Adipocyte (in vitro differentiated cells): ENCODE results near the gene BRAT1.

Source experiments
- DNase-seq: peaks from one replicate; pipeline ENCODE4 v3.0.0-alpha.2; 2015; ENCODE audit warnings: low read depth
- H3K27me3 ChIP-seq: replicated peaks from 2 replicates; pipeline ENCODE4 v1.7.0; 2013; ENCODE audit warnings: mild to moderate bottlenecking, low read length, moderate library complexity; ENCODE audit not compliant: control insufficient read depth, insufficient read depth
- H3K36me3 ChIP-seq: 2 replicates; pipeline ENCODE4 v1.7.0; 2013; ENCODE audit warnings: low read length, mild to moderate bottlenecking, moderate library complexity; ENCODE audit not compliant: control insufficient read depth, insufficient read depth, severe bottlenecking
- H3K4me1 ChIP-seq: 2 replicates; pipeline ENCODE4 v1.7.0; 2013; ENCODE audit warnings: mild to moderate bottlenecking, low read length, moderate library complexity; ENCODE audit not compliant: control insufficient read depth, insufficient read depth
- H3K4me3 ChIP-seq: 2 replicates; pipeline ENCODE4 v1.7.0; 2013; ENCODE audit warnings: mild to moderate bottlenecking, low read length, moderate library complexity
- H3K9ac ChIP-seq: 2 replicates; pipeline ENCODE4 v1.7.0; 2013; ENCODE audit warnings: mild to moderate bottlenecking, low read length, moderate library complexity
- H3K9me3 ChIP-seq: 2 replicates; pipeline ENCODE4 v1.7.0; 2013; ENCODE audit warnings: mild to moderate bottlenecking, low read length, moderate library complexity; ENCODE audit not compliant: control insufficient read depth

Gene BRAT1

GRCh38 chr7:2501947-2502646, 53.2 kb downstream of the BRAT1 start:
- DNase-seq: no peak
- H3K9me3 ChIP-seq: no peaks in the 10 kb centered on the region
- peaks cover 6% of the 10 kb centered on the region for H3K27me3 ChIP-seq
- H3K4me1 ChIP-seq: peaks cover 7% of the 10 kb centered on the region
- H3K4me3 ChIP-seq: no peak overlapping the region
- H3K9ac ChIP-seq: no peak overlapping the region
- H3K36me3 ChIP-seq: no peaks in the 10 kb centered on the region

DNA sequence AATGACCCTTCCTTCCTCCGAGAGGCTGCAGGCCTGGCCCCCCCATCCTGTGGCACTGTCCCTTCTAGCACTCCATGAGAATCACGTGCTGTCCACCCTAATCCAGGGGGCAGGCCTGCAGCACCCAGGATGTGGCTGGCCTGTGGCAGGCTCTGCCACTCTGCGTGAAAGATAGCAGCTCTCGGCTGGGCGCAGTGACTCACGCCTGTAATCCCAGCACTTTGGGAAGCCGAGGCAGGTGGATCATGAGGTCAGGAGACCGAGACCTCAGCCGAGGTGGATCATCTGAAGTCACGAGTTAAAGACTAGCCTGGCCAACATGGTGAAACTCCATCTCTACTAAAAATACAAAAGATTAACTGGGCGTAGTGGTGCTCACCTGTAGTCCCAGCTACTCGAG, 54.6 kb downstream of the BRAT1 start:
- H3K4me1 ChIP-seq: peaks cover 7% of the 10 kb centered on the region
- no peaks in the 10 kb centered on the region for H3K9me3 ChIP-seq
- H3K9ac ChIP-seq: no peak overlapping the region
- DNase-seq: no peak
- H3K27me3 ChIP-seq: peaks cover 8% of the 10 kb centered on the region
- H3K4me3 ChIP-seq: no peak overlapping the region
- H3K36me3 ChIP-seq: no peaks in the 10 kb centered on the region

DNA sequence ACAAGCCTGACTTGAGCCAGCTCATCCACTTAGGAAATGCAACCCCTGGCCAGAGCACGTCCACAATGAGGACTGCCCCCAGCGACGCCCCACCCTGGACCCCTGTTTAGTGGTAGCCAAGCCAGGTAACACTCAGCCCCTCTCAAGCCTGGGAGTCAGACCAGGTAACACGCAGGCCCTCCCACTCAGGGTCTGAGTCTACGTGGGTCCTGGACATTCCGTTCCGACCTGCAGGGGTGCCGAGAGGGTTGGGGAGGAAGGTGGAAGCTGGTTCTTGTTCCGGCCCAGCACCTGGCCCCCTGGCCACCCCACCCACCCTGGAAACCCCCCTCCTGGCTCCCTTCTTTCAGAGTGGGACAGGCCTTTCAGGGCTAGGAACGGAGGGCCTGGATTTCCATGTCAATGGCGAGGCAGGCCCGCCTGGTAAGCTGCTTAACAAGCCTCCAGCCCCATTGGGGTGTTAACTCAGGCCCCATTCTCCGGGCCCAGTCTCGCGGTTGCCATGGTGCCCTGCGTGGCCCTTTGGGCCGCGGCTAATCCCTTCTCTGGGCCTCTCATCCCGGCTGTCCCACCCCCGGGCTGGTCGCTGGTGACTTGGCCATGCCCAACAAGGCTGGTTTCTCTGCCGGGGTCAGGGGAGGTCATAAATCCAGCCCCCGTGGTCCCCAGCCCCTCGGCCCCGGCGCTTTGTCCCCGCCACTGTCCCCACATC, 55.4 kb downstream of the BRAT1 start:
- Histone ChIP-seq H3K4me1 (peaks cover 7% of the 10 kb centered on the region), H3K4me3 (no peak overlapping the region), H3K36me3 (no peaks in the 10 kb centered on the region), H3K27me3 (peaks cover 9% of the 10 kb centered on the region), H3K9me3 (no peaks in the 10 kb centered on the region), H3K9ac (no peak overlapping the region)
- DNase-seq: no peak

DNA sequence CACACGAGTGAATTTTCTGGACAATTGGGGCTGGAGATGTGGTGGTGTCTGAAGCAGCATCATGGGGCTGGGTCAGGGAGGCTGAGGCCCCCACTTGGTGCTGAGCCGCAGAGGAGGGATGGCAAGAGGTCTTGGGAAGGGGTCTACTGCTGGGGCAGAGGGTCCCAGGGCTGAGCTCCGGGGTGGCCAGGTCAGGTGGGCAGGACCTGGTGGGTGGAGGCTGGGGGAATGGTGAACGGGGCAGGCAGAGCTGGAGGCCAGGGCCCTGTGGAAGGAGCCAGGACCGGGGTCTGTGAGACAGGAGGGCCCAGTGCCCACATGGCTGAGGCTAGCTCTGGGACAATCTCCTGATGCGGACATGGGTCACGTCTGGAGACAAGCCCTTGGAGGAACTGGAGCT, 56.1 kb downstream of the BRAT1 start:
- Histone ChIP-seq H3K4me3 (no peak overlapping the region), H3K4me1 (peaks cover 7% of the 10 kb centered on the region), H3K9me3 (no peaks in the 10 kb centered on the region), H3K27me3 (peaks cover 11% of the 10 kb centered on the region), H3K36me3 (no peaks in the 10 kb centered on the region), H3K9ac (no peak overlapping the region)
- DNase-seq: no peak

DNA sequence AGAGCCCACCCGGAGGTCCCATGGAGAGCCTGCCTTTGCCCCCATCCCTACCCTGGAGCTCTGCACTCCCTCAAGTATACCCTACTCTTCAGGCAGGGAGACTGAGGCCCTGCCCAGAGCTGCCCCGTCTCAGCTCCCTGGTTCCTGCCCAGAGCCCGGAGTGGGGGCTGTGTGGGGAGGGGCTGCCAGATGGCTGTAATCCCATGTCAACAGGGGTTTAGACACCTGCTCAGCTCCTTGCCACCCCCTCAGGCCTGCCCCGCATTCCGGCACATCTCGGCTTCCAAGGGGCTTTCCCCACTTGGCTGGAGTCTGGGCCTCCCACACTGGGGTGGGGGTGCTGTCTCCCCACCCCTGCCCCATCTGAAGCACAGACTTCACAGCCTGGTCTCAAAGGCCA, 56.6 kb downstream of the BRAT1 start:
- Histone ChIP-seq H3K9ac (no peak overlapping the region), H3K36me3 (no peaks in the 10 kb centered on the region), H3K4me3 (no peak overlapping the region), H3K9me3 (no peaks in the 10 kb centered on the region), H3K4me1 (peaks cover 8% of the 10 kb centered on the region), H3K27me3 (peaks cover 11% of the 10 kb centered on the region)
- DNase-seq: no peak

GRCh38 chr7:2497500-2498336, 57.6 kb downstream of the BRAT1 start:
- Histone ChIP-seq H3K4me1 (peaks cover 13% of the 10 kb centered on the region), H3K9me3 (no peaks in the 10 kb centered on the region), H3K9ac (no peak overlapping the region), H3K4me3 (no peak overlapping the region), H3K27me3 (peaks cover 11% of the 10 kb centered on the region), H3K36me3 (no peaks in the 10 kb centered on the region)
- peak; percentile 45 for DNase-seq

DNA sequence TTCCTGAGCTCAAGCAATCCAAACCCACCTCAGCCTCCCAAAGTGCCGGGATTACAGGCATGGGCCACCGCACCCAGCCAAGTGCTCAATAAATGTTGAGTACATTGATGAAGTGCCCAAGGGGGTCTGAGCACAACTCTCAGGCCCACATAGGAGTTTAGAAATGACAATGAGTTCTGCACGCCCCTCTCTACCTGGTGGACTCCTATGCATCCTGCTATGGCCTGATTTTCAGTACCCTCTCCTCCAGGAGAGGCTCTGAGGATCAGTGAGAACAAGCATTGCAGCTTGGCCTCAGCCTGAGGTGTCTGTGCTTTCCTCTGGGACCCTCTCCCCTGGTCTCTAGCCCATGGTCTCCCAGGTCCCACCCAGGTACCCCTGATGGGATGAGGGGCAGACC, 58.3 kb downstream of the BRAT1 start:
- H3K27me3 ChIP-seq: peaks cover 11% of the 10 kb centered on the region
- H3K4me1 ChIP-seq: peaks cover 13% of the 10 kb centered on the region
- no peaks in the 10 kb centered on the region for H3K36me3 ChIP-seq
- H3K4me3 ChIP-seq: no peak overlapping the region
- no peaks in the 10 kb centered on the region for H3K9me3 ChIP-seq
- H3K9ac ChIP-seq: no peak overlapping the region
- no peak for DNase-seq

GRCh38 chr7:2496375-2496774, 58.9 kb downstream of the BRAT1 start:
- Histone ChIP-seq H3K9ac (no peak overlapping the region), H3K4me1 (peaks cover 13% of the 10 kb centered on the region)

GRCh38 chr7:2495418-2496299, 59.7 kb downstream of the BRAT1 start:
- H3K27me3 ChIP-seq: peaks cover 11% of the 10 kb centered on the region
- H3K4me1 ChIP-seq: peaks cover 13% of the 10 kb centered on the region
- H3K36me3 ChIP-seq: no peaks in the 10 kb centered on the region
- H3K9ac ChIP-seq: no peak overlapping the region
- no peak overlapping the region for H3K4me3 ChIP-seq
- DNase-seq: no peak
- H3K9me3 ChIP-seq: no peaks in the 10 kb centered on the region

More at GRCh38 chr7:2496375-2496774, 58.9 kb downstream of the BRAT1 start:
- Histone ChIP-seq H3K36me3 (no peaks in the 10 kb centered on the region), H3K4me3 (no peak overlapping the region), H3K27me3 (peaks cover 11% of the 10 kb centered on the region), H3K9me3 (no peaks in the 10 kb centered on the region)
- DNase-seq: no peak

DNA sequence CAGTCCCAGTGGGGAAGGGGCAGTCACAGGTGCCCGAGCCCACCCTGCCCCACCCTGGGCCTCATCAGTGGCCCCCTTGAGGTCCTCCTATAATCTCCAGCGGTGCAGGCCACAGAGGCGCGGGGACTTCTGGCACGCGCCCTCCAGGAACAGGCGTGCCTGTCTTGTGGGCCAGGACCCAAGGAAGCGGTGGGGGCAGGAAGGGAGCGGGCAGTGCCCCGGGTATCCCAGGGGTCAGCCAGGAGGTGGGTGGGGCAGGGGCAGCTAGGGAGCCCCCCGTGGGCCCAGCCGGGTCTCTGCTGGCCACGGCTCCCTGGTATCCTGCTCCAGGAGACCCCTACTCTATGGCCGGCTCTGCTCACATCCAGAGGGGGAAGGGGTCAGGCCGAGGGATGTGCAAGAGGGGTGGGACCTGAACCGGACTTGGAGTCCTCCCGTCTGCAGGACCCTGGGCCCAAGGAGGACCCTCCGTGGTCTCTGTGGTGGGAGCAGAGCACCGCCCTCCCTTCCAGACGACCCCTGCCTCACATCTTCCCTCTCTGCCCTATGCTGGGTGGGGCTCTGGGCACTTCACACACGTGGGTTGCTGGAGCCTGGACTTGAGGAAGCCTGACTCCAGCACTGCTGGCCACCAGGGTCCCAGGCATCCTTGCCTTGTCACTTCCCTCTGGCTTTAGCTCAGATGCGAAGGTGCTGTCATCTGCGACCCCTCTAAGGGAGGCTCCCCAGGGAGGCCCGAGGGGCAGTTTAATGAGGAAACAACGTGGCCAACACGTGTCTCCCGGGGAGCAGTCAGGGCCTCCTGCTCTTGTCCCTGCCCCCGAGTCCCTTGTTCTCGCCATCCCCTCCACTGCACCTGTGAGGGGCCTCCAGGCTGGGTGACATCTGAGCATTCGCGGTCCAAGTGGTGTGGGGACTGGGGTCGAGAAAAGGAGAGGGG, 60.9 kb downstream of the BRAT1 start:
- Histone ChIP-seq H3K9me3 (no peaks in the 10 kb centered on the region), H3K27me3 (peaks cover 11% of the 10 kb centered on the region), H3K36me3 (no peaks in the 10 kb centered on the region), H3K9ac (no peak overlapping the region), H3K4me1 (peaks cover 18% of the 10 kb centered on the region), H3K4me3 (no peak overlapping the region)
- DNase-seq: no peak
